AG10803 (cell line): ENCODE measurements around the gene NYAP1.
"Not testable (repeated sequence)": the region's sequence is repeated elsewhere in the genome, so short reads cannot be mapped to it uniquely, and the experiment has no call there.

Source experiments
- DNase-seq: peaks from one replicate; pipeline ENCODE4 v3.0.0; 2010; ENCODE audit warnings: low read depth
- H3K4me3 ChIP-seq: 2 replicates; pipeline ENCODE4 v1.5.1; 2011; ENCODE audit warnings: mild to moderate bottlenecking, low read length, control low read depth
- CTCF ChIP-seq: conservative IDR thresholded peaks from 2 replicates; pipeline ENCODE4 v1.5.1; 2011; ENCODE audit warnings: mild to moderate bottlenecking, low read length, control low read depth, inconsistent platforms

NYAP1 gene

GRCh38 chr7:100493476-100494264 lies 9.9 kb downstream of the NYAP1 start:
- no peak for DNase-seq
- H3K4me3 ChIP-seq, result no peak overlapping the region

GRCh38 chr7:100496509-100496908 lies 12.8 kb downstream of the NYAP1 start:
- no peak overlapping the region for H3K4me3 ChIP-seq
- TF ChIP-seq CTCF, result no peak
- no peak for DNase-seq

More at GRCh38 chr7:100493476-100494264, 9.9 kb downstream of the NYAP1 start:
- TF ChIP-seq CTCF, result no peak

GRCh38 chr7:100500743-100501142 lies 17.0 kb downstream of the NYAP1 start:
- DNase-seq, H3K4me3 ChIP-seq: not testable (repeated sequence)

DNA sequence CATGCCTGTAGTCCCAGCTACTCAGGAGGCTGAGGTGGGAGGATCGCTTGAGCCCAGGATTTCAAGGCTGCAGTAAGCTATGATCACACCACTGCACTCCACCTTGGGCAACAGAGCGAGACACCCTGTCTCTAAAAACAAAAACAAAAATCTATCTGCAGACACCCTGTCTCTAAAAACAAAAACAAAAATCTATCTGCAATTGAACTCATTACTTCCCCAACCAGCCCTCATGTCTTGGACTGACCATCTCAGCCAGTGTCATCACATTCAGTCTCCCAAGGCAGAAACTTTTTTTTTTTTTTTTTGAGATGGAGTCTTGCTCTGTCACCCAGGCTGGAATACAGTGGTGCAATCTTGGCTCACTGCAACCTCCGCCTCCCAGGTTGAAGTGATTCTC lies 20.3 kb downstream of the NYAP1 start:
- not testable (repeated sequence) for H3K4me3 ChIP-seq, DNase-seq

- H3K4me3 ChIP-seq, result no peak overlapping the region
- no peak for DNase-seq
- no peak for TF ChIP-seq CTCF
Measured at GRCh38 chr7:100504887-100505611, 21.3 kb downstream of the NYAP1 start.

- no peak for TF ChIP-seq CTCF
- no peak for DNase-seq
- no peak overlapping the region for H3K4me3 ChIP-seq
Measured at GRCh38 chr7:100506356-100506923, 22.7 kb downstream of the NYAP1 start.

DNA sequence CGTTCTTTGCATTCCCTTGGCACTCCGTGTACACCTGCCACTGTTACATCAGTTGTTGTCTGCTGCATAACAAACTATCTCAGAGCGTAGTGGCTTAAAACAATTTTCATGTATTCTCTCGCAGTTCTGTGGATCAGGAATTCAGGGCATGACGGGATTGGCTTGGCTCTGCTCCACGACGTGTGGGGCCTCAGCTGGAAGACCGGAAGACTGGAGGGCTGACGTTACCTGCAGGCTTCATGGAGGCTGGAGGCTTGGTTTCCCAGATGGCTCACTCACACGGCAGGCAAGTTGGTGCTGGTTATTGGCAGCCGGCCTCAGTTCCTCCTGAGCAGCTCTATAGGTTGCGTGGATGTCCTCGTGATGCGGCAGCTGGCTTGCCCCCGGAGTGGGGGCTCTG lies 25.5 kb downstream of the NYAP1 start:
- peak; percentile 88 for DNase-seq
- no peak for TF ChIP-seq CTCF

More for the DNA sequence above, 25.5 kb downstream of the NYAP1 start:
- H3K4me3 ChIP-seq, result no peak overlapping the region
